ENCODE measurements around the gene ZSCAN5B.
A peak's percentile ranks its signal among the peaks of the same experiment; 100 is the strongest.

Gene ZSCAN5B

GRCh38 chr19:56147307-56147706, 50.3 kb downstream of the ZSCAN5B start:
- CTCF ChIA-PET: interaction anchor here (1.2 kb wide), 1 partner anchor 14 kb away, joined by 3 read pairs; no protein-coding TSS in a partner anchor
- no peak overlapping the region for H3K27ac ChIP-seq (ENCODE audit: insufficient read depth in 1 of 2, low read depth in 1 of 2, low read length in 2 of 2, poor library complexity in 1 of 2, severe bottlenecking in 2 of 2)
- H3K27me3 ChIP-seq (replicated peaks in 2 of 5; ENCODE audit: control insufficient read depth in 4 of 5, insufficient read depth in 5 of 5, low read length in 4 of 5): no peaks in the 10 kb centered on the region
- no peak for DNase-seq
- 97% methylated on average over 21 of the region's 22 CpGs for WGBS (ENCODE audit: insufficient coverage)
- H3K36me3 ChIP-seq (ENCODE audit: control insufficient read depth in 4 of 4, insufficient read depth in 4 of 4, low read length in 3 of 4): peaks cover 2 to 42% (median 20%) of the 10 kb centered on the region in 4 experiments
- peaks cover 2 to 35% (median 27%) of the 10 kb centered on the region in 4 experiments for H3K4me1 ChIP-seq (ENCODE audit: control extremely low read depth in 1 of 4, control insufficient read depth in 4 of 4, insufficient read depth in 4 of 4, low read length in 3 of 4)
- no peaks in the 10 kb centered on the region for H3K9me3 ChIP-seq (ENCODE audit: control extremely low read depth in 1 of 5, control insufficient read depth in 4 of 5, insufficient read depth in 2 of 5, low read depth in 1 of 5, low read length in 4 of 5)
- POLR2A ChIA-PET: no interaction called here
- no peak overlapping the region for H3K4me3 ChIP-seq (ENCODE audit: control insufficient read depth in 1 of 7, extremely low read depth in 1 of 7, insufficient read depth in 4 of 7, low read depth in 2 of 7, low read length in 6 of 7)

GRCh38 chr19:56146904-56147303, 50.7 kb downstream of the ZSCAN5B start:
- Histone ChIP-seq H3K27ac (ENCODE audit: insufficient read depth in 1 of 2, low read depth in 1 of 2, low read length in 2 of 2, poor library complexity in 1 of 2, severe bottlenecking in 2 of 2) (no peak overlapping the region), H3K4me3 (ENCODE audit: control insufficient read depth in 1 of 7, extremely low read depth in 1 of 7, insufficient read depth in 4 of 7, low read depth in 2 of 7, low read length in 6 of 7) (no peak overlapping the region), H3K9me3 (ENCODE audit: control extremely low read depth in 1 of 5, control insufficient read depth in 4 of 5, insufficient read depth in 2 of 5, low read depth in 1 of 5, low read length in 4 of 5) (no peaks in the 10 kb centered on the region), H3K36me3 (ENCODE audit: control insufficient read depth in 4 of 4, insufficient read depth in 4 of 4, low read length in 3 of 4) (peaks cover 2 to 42% (median 20%) of the 10 kb centered on the region in 4 experiments), H3K27me3 (replicated peaks in 2 of 5; ENCODE audit: control insufficient read depth in 4 of 5, insufficient read depth in 5 of 5, low read length in 4 of 5) (no peaks in the 10 kb centered on the region), H3K4me1 (ENCODE audit: control extremely low read depth in 1 of 4, control insufficient read depth in 4 of 4, insufficient read depth in 4 of 4, low read length in 3 of 4) (peaks cover 4 to 39% (median 31%) of the 10 kb centered on the region in 4 experiments)
- DNase-seq: no peak
- POLR2A ChIA-PET: no interaction called here
- CTCF ChIA-PET: interaction anchor here (3.0 kb wide), 1 partner anchor 8 kb away, joined by 18 read pairs; no protein-coding TSS in a partner anchor
- WGBS (ENCODE audit: insufficient coverage): over 99% methylated on average over 28 of the region's 31 CpGs

GRCh38 chr19:56145698-56146097, 51.9 kb downstream of the ZSCAN5B start:
- Histone ChIP-seq H3K36me3 (ENCODE audit: control insufficient read depth in 4 of 4, insufficient read depth in 4 of 4, low read length in 3 of 4) (peaks cover 2 to 42% (median 20%) of the 10 kb centered on the region in 4 experiments), H3K4me3 (ENCODE audit: control insufficient read depth in 1 of 7, extremely low read depth in 1 of 7, insufficient read depth in 4 of 7, low read depth in 2 of 7, low read length in 6 of 7) (no peak overlapping the region), H3K9me3 (ENCODE audit: control extremely low read depth in 1 of 5, control insufficient read depth in 4 of 5, insufficient read depth in 2 of 5, low read depth in 1 of 5, low read length in 4 of 5) (no peaks in the 10 kb centered on the region), H3K27ac (ENCODE audit: insufficient read depth in 1 of 2, low read depth in 1 of 2, low read length in 2 of 2, poor library complexity in 1 of 2, severe bottlenecking in 2 of 2) (no peak overlapping the region), H3K4me1 (ENCODE audit: control extremely low read depth in 1 of 4, control insufficient read depth in 4 of 4, insufficient read depth in 4 of 4, low read length in 3 of 4) (peaks cover 4 to 43% (median 35%) of the 10 kb centered on the region in 4 experiments), H3K27me3 (replicated peaks in 2 of 5; ENCODE audit: control insufficient read depth in 4 of 5, insufficient read depth in 5 of 5, low read length in 4 of 5) (no peaks in the 10 kb centered on the region)
- no peak for DNase-seq
- 98% methylated on average over 10 of the region's 10 CpGs for WGBS (ENCODE audit: insufficient coverage)
- ChIA-PET POLR2A (interaction anchor here (1.2 kb wide), 1 partner anchor 25 kb away, joined by 9 read pairs; the partner anchor contains the start of gene ZNF787), CTCF (interaction anchor here (1.0 to 3.5 kb wide), 8 partner anchors 9 to 188 kb away, joined by 3 to 18 read pairs (median 4); no protein-coding TSS in a partner anchor)

GRCh38 chr19:56144831-56145230, 52.8 kb downstream of the ZSCAN5B start:
- CTCF ChIA-PET: interaction anchor here (1.1 to 3.5 kb wide), 6 partner anchors 10 to 189 kb away, joined by 3 to 18 read pairs (median 6); no protein-coding TSS in a partner anchor
- 82% methylated on average over 12 of the region's 12 CpGs for WGBS (ENCODE audit: insufficient coverage)
- H3K27me3 ChIP-seq (replicated peaks in 2 of 5; ENCODE audit: control insufficient read depth in 4 of 5, insufficient read depth in 5 of 5, low read length in 4 of 5): no peaks in the 10 kb centered on the region

DNA sequence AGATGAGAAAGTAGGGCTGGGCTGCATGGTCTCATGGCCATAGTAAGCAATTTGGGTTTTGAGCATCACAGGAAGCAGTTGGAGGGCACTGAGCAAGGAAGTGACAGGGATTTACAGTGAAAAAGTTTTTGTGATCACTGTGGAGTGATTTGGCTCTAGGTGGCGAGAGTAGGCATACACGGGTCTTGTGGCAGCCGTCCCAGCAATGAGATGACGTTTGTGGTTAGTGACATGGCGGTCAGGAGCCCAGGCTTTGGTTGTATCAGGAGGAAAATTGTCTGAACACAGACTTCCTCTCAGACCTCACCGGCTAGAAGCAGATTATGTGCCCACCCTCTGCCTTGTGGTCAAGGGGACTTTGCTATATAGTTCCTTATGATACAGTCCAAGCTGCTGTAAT, 53.2 kb downstream of the ZSCAN5B start:
- POLR2A ChIA-PET: no interaction called here
- no peaks in the 10 kb centered on the region for H3K27me3 ChIP-seq (replicated peaks in 2 of 5; ENCODE audit: control insufficient read depth in 4 of 5, insufficient read depth in 5 of 5, low read length in 4 of 5)
- peaks cover 2 to 33% (median 17%) of the 10 kb centered on the region in 4 experiments for H3K36me3 ChIP-seq (ENCODE audit: control insufficient read depth in 4 of 4, insufficient read depth in 4 of 4, low read length in 3 of 4)
- H3K27ac ChIP-seq (ENCODE audit: insufficient read depth in 1 of 2, low read depth in 1 of 2, low read length in 2 of 2, poor library complexity in 1 of 2, severe bottlenecking in 2 of 2): no peak overlapping the region
- 0% methylated on average over 5 of the region's 6 CpGs for WGBS (ENCODE audit: insufficient coverage)
- H3K4me1 ChIP-seq (ENCODE audit: control extremely low read depth in 1 of 4, control insufficient read depth in 4 of 4, insufficient read depth in 4 of 4, low read length in 3 of 4): peaks cover 8 to 53% (median 43%) of the 10 kb centered on the region in 4 experiments
- DNase-seq: peak; percentile 87 to 94 (median 92)
- CTCF ChIA-PET: interaction anchor here (1.7 to 3.5 kb wide), 4 partner anchors 10 to 109 kb away, joined by 3 to 18 read pairs (median 8); no protein-coding TSS in a partner anchor
- H3K4me3 ChIP-seq (ENCODE audit: control insufficient read depth in 1 of 7, extremely low read depth in 1 of 7, insufficient read depth in 4 of 7, low read depth in 2 of 7, low read length in 6 of 7): peak overlapping the region in 2 of 7 experiments; percentile 8 to 25
- H3K9me3 ChIP-seq (ENCODE audit: control extremely low read depth in 1 of 5, control insufficient read depth in 4 of 5, insufficient read depth in 2 of 5, low read depth in 1 of 5, low read length in 4 of 5): no peaks in the 10 kb centered on the region

More at GRCh38 chr19:56144831-56145230, 52.8 kb downstream of the ZSCAN5B start:
- Histone ChIP-seq H3K4me3 (ENCODE audit: control insufficient read depth in 1 of 7, extremely low read depth in 1 of 7, insufficient read depth in 4 of 7, low read depth in 2 of 7, low read length in 6 of 7) (peak overlapping the region in 2 of 7 experiments; percentile 8 to 25), H3K36me3 (ENCODE audit: control insufficient read depth in 4 of 4, insufficient read depth in 4 of 4, low read length in 3 of 4) (peaks cover 2 to 36% (median 19%) of the 10 kb centered on the region in 4 experiments), H3K27ac (ENCODE audit: insufficient read depth in 1 of 2, low read depth in 1 of 2, low read length in 2 of 2, poor library complexity in 1 of 2, severe bottlenecking in 2 of 2) (no peak overlapping the region), H3K4me1 (ENCODE audit: control extremely low read depth in 1 of 4, control insufficient read depth in 4 of 4, insufficient read depth in 4 of 4, low read length in 3 of 4) (peaks cover 6 to 50% (median 41%) of the 10 kb centered on the region in 4 experiments), H3K9me3 (ENCODE audit: control extremely low read depth in 1 of 5, control insufficient read depth in 4 of 5, insufficient read depth in 2 of 5, low read depth in 1 of 5, low read length in 4 of 5) (no peaks in the 10 kb centered on the region)
- peak in 2 of 3 donors; percentile 55 to 59 for DNase-seq
- POLR2A ChIA-PET: interaction anchor here (1.2 kb wide), 1 partner anchor 24 kb away, joined by 9 read pairs; the partner anchor contains the start of gene ZNF787

GRCh38 chr19:56142897-56143434, 54.6 kb downstream of the ZSCAN5B start:
- CTCF ChIA-PET: interaction anchor here (1.0 to 3.5 kb wide), 8 partner anchors 9 to 32 kb away, joined by 3 to 8 read pairs (median 4); no protein-coding TSS in a partner anchor
- H3K27me3 ChIP-seq (replicated peaks in 2 of 5; ENCODE audit: control insufficient read depth in 4 of 5, insufficient read depth in 5 of 5, low read length in 4 of 5): no peaks in the 10 kb centered on the region
- no peak overlapping the region for H3K4me3 ChIP-seq (ENCODE audit: control insufficient read depth in 1 of 7, extremely low read depth in 1 of 7, insufficient read depth in 4 of 7, low read depth in 2 of 7, low read length in 6 of 7)
- no peak overlapping the region for H3K27ac ChIP-seq (ENCODE audit: insufficient read depth in 1 of 2, low read depth in 1 of 2, low read length in 2 of 2, poor library complexity in 1 of 2, severe bottlenecking in 2 of 2)
- H3K9me3 ChIP-seq (ENCODE audit: control extremely low read depth in 1 of 5, control insufficient read depth in 4 of 5, insufficient read depth in 2 of 5, low read depth in 1 of 5, low read length in 4 of 5): no peaks in the 10 kb centered on the region
- peaks cover 8 to 53% (median 43%) of the 10 kb centered on the region in 4 experiments for H3K4me1 ChIP-seq (ENCODE audit: control extremely low read depth in 1 of 4, control insufficient read depth in 4 of 4, insufficient read depth in 4 of 4, low read length in 3 of 4)
- POLR2A ChIA-PET: interaction anchor here (1.0 kb wide), 1 partner anchor 22 kb away, joined by 3 read pairs; the partner anchor contains the start of gene ZNF787
- H3K36me3 ChIP-seq (ENCODE audit: control insufficient read depth in 4 of 4, insufficient read depth in 4 of 4, low read length in 3 of 4): peaks cover 2 to 25% (median 11%) of the 10 kb centered on the region in 4 experiments
- 91% methylated on average over 4 of the region's 4 CpGs for WGBS (ENCODE audit: insufficient coverage)
- no peak for DNase-seq

All from common myeloid progenitor, CD34-positive (primary cell).